ENCODE measurements around the gene PCDHA1. TPM values are rescaled to one million over a fixed set of nuclear protein-coding genes. Genes with fewer than 3 reads are reported as not detected.
A peak's percentile ranks its signal among the peaks of the same experiment; 100 is the strongest.

Gene PCDHA1
- total and polyA plus RNA-seq, 2 of the 13 experiments (the other 11 are each of a cell fraction or from before 2014, with no cell fraction given) = not detected

DNA sequence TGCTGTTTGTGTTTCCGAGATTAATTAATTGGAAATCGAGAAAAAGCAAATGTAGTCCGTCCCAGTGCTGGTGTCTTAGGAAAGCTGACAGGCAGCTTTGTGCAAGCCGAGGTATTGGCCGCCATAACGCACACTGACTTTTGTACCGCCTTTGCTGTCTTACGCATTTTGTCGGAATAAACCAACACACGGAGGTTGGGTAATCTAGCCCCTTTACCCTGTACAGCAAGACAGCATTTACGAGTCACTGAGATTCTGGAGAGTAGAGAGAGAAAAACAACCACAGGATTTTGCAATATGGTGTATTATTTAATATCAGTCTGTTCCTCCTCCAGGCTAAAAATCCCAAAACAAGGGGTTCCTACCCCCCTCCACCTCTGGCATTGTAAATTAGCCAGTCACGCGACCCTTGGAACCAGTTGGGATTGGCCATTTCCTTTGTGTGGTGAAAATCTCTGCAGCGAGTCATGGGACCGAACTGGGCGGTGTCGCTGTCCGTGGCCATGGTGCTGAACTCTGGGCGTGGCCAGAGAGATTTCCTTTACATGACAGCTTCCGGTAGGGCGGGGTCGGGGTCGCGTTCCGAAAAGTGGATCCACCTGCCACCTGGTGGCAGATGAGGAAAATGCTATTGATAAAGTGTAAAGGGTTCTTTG is 255.0 kb downstream of the PCDHA1 start (continued):
- TF ChIP-seq, protein P1, sequence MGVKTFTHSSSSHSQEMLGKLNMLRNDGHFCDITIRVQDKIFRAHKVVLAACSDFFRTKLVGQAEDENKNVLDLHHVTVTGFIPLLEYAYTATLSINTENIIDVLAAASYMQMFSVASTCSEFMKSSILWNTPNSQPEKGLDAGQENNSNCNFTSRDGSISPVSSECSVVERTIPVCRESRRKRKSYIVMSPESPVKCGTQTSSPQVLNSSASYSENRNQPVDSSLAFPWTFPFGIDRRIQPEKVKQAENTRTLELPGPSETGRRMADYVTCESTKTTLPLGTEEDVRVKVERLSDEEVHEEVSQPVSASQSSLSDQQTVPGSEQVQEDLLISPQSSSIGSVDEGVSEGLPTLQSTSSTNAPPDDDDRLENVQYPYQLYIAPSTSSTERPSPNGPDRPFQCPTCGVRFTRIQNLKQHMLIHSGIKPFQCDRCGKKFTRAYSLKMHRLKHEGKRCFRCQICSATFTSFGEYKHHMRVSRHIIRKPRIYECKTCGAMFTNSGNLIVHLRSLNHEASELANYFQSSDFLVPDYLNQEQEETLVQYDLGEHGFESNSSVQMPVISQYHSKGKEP (CRISPR knock-in tag; IDR thresholded peaks at IDR 0.05) = peak; percentile 73; the same call in 1 of the 2 replicates
- TF ChIP-seq YY1 (IDR thresholded peaks at IDR 0.05; ENCODE audit: insufficient read depth, insufficient replicate concordance, low read depth, low read length) = peak; percentile 16
- no peak for TF ChIP-seq ZNF264 (CRISPR knock-in tag; IDR thresholded peaks at IDR 0.05)
- no peak for TF ChIP-seq KDM1A (CRISPR knock-in tag; IDR thresholded peaks at IDR 0.05)
- peak; percentile 82 for TF ChIP-seq ZNF781 (CRISPR knock-in tag; IDR thresholded peaks at IDR 0.05; ENCODE audit: borderline replicate concordance, not compliant biosample characterization)
- no peak for TF ChIP-seq RAD51 (IDR thresholded peaks at IDR 0.05; ENCODE audit: borderline replicate concordance)
- TF ChIP-seq MIER3 (CRISPR knock-in tag; IDR thresholded peaks at IDR 0.05; ENCODE audit: borderline replicate concordance) = 0 out of 2 replicates have a peak, but pooled peaks have one; percentile 33
- no peak for TF ChIP-seq SKI (IDR thresholded peaks at IDR 0.05; ENCODE audit: partially characterized antibody)
- no peak for TF ChIP-seq CC2D1A (CRISPR knock-in tag; IDR thresholded peaks at IDR 0.05)
- 0 out of 2 replicates have a peak, but pooled peaks have one; percentile 36 for TF ChIP-seq HDAC2 (CRISPR knock-in tag; IDR thresholded peaks at IDR 0.05)
- TF ChIP-seq ZBTB7A (CRISPR knock-in tag; IDR thresholded peaks at IDR 0.05) = 0 out of 2 replicates have a peak, but pooled peaks have one; percentile 59
- peak; percentile 87 for TF ChIP-seq ZNF644 (CRISPR knock-in tag; IDR thresholded peaks at IDR 0.05; ENCODE audit: low read depth)
- TF ChIP-seq NFE2L1 (CRISPR knock-in tag; IDR thresholded peaks at IDR 0.05; ENCODE audit: borderline replicate concordance) = no peak
- TF ChIP-seq ELF3 (CRISPR knock-in tag; IDR thresholded peaks at IDR 0.05) = peak; percentile 23; the same call in 1 of the 2 replicates
- TF ChIP-seq SIN3A (IDR thresholded peaks at IDR 0.05; ENCODE audit: borderline replicate concordance, low read depth, low read length) = peak; percentile 55; the same call in 1 of the 2 replicates
- TF ChIP-seq TSC22D2 (CRISPR knock-in tag; IDR thresholded peaks at IDR 0.05; ENCODE audit: borderline replicate concordance) = 0 out of 2 replicates have a peak, but pooled peaks have one; percentile 53
- TF ChIP-seq ZNF274 (CRISPR knock-in tag; IDR thresholded peaks at IDR 0.05) = no peak
- TF ChIP-seq, protein P2, sequence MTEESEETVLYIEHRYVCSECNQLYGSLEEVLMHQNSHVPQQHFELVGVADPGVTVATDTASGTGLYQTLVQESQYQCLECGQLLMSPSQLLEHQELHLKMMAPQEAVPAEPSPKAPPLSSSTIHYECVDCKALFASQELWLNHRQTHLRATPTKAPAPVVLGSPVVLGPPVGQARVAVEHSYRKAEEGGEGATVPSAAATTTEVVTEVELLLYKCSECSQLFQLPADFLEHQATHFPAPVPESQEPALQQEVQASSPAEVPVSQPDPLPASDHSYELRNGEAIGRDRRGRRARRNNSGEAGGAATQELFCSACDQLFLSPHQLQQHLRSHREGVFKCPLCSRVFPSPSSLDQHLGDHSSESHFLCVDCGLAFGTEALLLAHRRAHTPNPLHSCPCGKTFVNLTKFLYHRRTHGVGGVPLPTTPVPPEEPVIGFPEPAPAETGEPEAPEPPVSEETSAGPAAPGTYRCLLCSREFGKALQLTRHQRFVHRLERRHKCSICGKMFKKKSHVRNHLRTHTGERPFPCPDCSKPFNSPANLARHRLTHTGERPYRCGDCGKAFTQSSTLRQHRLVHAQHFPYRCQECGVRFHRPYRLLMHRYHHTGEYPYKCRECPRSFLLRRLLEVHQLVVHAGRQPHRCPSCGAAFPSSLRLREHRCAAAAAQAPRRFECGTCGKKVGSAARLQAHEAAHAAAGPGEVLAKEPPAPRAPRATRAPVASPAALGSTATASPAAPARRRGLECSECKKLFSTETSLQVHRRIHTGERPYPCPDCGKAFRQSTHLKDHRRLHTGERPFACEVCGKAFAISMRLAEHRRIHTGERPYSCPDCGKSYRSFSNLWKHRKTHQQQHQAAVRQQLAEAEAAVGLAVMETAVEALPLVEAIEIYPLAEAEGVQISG (CRISPR knock-in tag; IDR thresholded peaks at IDR 0.05) = peak; percentile 69
- TF ChIP-seq NFE2 (CRISPR knock-in tag; IDR thresholded peaks at IDR 0.05) = no peak
- TF ChIP-seq GPN1 (CRISPR knock-in tag; IDR thresholded peaks at IDR 0.05; ENCODE audit: borderline replicate concordance) = no peak
- TF ChIP-seq, protein P3, sequence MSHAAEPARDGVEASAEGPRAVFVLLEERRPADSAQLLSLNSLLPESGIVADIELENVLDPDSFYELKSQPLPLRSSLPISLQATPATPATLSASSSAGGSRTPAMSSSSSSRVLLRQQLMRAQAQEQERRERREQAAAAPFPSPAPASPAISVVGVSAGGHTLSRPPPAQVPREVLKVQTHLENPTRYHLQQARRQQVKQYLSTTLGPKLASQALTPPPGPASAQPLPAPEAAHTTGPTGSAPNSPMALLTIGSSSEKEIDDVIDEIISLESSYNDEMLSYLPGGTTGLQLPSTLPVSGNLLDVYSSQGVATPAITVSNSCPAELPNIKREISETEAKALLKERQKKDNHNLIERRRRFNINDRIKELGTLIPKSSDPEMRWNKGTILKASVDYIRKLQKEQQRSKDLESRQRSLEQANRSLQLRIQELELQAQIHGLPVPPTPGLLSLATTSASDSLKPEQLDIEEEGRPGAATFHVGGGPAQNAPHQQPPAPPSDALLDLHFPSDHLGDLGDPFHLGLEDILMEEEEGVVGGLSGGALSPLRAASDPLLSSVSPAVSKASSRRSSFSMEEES (CRISPR knock-in tag; IDR thresholded peaks at IDR 0.05) = peak; percentile 74; the same call in 1 of the 2 replicates
- TF ChIP-seq ZNF777 (CRISPR knock-in tag; IDR thresholded peaks at IDR 0.05) = peak; percentile 57; the same call in 1 of the 2 replicates
- peak; percentile 53; the same call in 1 of the 2 replicates for TF ChIP-seq FOXK1 (CRISPR knock-in tag; IDR thresholded peaks at IDR 0.05; ENCODE audit: borderline replicate concordance, low read depth)
